ENCODE results near the gene KISS1.
A peak's percentile ranks its signal among the peaks of the same experiment; 100 is the strongest.

KISS1 gene

DNA sequence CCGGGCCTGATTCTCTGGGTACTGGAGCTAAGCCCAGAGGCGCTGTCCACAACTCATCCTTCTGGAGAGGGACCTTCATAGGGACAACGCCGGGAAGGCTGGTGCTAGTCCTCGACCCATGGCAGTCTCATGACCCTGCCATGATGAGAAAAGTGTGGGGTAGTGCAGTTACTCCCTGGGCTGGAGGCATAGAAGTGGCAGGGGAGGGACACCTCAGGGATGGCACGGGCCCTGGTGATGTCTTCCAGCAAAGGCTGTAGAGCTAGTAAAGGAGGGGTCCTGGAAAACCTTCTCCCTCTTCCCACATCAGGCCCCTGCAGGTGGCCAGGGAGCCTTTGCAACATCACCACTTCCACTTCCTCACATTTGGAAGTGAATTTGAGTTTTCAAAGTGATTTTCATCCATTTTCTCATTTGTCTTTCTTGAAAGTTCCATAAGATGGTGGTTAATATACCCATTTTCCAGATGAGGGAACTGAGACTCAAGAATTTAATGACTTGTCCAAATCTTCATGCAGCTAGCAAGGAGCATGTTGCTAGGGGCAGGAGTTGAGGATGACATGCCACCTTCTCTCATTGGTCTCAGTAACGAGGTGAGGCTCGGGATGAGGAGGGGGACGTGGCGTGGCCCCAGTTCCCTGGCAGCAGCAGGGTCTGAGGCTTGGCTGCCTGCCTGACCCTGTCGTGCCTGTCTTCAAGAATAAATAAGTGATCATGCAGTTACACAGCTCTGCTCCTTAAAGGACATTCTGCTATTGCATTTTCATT is 20.8 kb upstream of the KISS1 start:
- no peak for DNase-seq

DNA sequence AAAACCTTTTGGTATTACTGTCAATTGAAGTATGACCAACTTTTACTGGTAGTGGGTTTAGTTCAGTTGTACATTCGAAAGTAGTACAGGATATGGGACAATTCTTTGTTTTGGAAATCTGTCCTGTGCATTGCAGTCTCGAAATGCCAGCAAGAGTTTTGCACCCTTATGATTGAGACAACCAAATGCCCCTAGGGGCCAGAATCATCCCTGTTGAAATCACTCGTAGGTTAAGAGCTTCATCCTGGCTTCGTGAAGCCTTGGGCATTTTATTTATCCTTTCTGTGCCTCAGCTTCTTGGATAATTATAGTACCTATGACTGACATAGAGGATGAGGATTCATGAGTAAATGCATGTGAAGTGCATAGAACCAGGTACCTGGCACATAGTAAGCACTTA is 19.9 kb upstream of the KISS1 start:
- DNase-seq, result no peak

DNA sequence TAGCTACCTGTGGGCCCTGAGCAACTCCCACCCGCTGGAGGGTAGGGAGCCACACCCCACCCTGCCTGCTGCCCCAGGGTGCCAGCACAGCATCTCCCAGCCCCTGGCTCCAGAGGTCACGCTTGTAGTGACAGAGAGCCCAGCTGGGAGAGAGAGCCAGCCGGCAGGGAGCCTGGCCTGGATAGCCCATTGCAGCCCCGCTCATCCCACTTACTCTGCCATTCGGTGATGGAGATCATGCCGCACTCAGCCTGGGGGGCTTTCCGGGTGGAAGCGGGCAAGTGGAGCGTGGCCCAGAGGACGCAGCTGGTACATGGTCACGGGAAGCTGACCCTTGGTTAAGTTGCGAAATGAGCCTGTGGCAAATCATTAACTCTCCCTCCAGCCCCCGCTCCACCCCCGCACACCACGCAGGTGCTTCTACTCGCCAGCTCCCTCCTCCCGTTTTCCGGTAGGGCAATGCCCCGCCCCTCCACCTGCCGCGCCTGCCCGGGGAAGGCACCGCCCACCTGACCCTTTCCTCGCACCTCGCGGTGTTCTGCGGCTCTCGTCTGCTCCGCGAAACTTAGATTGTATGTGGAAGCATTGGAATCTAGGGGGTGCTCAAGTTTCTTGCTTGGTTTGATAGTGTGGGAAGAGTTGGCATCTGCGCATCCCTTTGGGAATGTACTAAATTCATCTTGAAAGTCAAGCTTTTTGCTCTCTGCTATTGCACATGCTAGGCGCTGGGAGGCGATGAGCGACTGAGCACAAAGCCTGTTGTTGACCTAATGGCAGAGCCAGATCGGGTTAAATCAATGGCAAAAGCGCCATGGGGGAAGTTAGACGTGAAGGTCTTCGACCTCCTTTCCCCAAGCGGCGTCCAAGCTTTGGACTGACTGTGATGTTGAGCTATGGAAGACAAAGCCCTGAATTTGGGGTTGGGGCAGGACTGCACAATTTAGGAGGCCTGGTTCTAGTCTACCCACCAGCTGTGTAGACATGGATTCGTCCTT is 17.7 kb upstream of the KISS1 start, which contains the start of gene GOLT1A:
Gene GOLT1A (minus strand): TSS at position 321 of the 995 bp plus-strand sequence. CDS start 82 bp downstream, at position 239.
- peak; percentile 19 for DNase-seq

DNA sequence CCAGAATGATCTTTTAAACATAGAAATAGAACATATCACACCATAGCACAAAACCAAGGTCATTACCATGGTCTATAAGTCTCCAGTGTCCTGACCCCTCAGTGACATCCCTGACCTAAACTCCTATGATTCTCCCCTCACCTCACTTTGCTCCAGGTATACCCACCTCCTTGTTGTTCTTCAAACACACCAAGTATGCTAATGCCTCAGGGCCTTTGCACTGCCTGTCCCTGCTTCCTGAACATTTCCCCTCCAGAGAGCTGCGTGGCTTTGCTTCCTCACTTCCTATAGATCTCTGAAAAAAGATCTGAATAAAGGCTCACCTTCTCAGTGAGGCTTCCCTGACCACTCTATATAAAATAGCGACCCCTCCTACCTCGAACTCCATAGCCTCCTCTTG is 16.4 kb upstream of the KISS1 start:
- no peak for DNase-seq

DNA sequence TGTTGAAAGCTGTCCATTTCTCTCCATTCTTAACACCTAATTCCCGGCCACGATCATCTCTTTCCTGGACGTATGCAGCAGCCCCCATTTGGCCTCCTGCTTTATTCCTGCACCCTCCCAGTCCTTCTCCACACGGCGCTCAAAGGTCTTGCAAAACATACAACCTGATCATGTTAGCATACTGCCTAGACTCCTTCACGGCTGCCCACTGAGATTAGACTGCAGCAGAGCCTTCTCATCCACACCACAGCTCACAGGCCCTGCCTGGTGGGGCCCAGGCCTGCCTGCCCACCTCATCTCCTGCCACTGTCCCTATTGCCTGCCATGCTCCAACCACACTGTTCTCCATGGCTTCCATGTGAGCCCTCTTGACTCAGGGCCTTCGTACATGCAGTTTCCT is 14.8 kb upstream of the KISS1 start:
- DNase-seq, result no peak

DNA sequence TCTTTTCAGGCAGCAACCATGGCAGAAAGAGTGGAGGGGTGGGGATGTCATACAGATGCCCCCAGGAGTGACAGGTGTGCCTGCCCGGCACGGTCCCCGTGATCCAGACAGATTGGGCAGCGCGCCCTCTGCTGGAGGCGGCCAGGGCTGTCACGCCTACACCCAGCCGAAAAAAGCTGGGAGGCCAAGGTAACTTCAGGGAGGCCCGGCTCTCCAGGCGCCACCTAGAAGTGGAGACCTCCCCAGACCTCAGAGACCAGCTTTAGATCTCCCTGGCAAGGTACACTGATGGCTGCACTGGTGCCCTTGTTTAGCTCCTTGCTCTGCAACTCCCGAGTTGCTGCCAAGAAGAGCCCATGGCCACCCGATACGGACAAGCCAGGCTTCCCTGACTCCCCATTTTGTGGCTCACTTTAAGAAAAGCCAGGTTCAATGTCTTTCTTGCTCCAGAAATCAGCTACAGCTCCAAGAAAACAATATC is 10.9 kb upstream of the KISS1 start:
- DNase-seq, result peak; percentile 55

DNA sequence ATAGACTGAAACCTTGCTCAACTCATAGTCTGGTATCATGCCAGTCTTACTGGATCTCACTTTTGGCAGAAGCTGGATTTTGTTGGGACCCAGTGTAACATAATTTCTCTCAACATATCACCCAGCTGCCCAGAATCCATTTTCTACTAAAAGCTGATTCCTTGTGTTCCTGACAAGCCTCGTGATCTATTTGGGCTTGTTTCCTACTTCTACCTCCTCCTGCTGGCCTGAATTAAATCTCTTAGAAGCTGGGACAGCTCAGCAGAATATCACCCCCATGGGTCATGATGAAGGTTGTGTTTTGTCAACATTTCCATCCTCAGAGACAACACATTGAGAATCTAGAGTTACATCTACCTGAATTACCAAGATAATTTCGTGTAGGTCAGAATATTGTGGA is 9.8 kb upstream of the KISS1 start:
- DNase-seq, result no peak

DNA sequence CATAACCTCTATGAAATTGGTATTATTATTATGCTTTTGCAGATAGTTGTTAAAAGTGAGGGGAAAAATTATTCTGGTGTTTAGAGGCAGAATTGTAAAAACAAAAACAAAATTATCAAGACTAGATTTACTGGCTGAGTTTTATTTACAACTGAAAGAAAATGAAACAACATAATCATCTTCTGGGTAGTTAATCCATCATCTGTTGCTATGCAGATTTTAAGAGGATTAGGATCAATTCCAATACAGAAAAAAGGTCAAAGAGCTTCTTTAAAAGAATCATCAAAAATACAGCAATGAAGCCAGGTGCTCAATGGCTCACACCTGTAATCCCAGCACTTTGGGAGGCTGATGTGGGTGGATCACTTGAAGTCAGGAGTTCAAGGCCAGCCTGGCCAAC is 9.2 kb upstream of the KISS1 start:
- DNase-seq, result no peak

DNA sequence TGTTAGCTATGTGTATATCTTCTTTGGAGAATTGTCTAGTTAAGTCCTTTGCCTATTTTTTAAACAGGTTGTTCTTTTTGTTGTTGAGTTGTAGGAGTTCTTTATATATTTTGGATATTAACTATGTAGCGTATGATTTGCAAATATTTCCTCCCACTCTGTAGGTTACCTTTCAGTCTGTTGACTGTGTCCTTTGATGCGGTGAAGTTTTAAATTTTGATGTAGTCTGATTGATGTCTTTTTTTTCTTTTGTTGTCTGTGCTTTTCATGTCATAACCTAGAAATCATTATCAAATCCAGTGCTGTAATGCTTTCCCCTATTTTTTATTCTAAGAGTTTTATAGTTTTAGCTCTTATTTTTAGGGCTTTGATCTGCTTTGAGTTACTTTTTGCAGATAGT is 8.7 kb upstream of the KISS1 start:
- DNase-seq, result no peak

DNA sequence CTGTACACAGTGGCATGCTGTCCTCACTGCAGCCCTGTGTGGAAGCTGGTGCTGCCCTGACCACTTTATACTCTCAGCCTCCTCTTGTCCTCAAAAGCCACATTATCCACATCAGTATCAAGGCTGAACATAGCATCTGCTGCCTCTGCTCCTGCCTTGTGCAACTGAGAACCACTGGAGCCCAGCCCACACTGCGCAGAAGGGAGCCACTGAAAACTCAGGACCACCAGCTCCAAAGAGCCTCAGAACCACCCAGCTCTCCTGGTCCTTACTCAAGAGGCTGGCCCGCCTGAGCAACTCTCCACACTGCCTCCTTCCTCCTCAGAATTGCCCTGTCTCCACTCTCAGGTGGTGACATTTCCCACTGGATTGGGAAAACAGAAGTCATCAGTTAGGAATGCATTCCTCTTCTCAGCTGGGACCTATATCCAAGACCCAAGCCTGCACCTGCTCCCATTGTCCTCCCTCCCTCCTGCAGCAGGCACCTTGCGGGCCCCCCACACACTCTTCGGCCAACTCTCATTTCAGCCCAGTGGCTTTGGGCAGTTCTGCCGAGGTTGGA is 7.0 kb upstream of the KISS1 start:
- DNase-seq, result no peak

DNA sequence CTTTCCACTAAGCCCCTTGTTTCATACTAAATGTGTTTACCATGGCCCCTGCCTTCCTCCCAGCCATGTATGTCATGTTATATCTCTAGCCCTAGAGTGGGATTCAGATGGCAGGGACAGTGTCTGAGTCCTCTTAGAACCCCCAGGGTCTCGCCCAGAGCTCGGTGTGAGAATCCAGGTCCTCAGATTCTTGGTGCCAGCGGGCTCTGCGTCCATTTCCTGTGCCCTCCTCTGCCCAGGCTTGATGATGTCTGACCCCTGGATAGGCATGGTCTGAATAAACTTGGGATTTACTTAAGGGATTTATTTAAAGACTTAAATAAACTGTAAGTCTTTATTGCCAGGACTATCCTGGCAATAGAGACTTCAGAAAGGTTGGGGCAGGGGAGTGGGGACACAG is 6.2 kb upstream of the KISS1 start:
- no peak for DNase-seq

DNA sequence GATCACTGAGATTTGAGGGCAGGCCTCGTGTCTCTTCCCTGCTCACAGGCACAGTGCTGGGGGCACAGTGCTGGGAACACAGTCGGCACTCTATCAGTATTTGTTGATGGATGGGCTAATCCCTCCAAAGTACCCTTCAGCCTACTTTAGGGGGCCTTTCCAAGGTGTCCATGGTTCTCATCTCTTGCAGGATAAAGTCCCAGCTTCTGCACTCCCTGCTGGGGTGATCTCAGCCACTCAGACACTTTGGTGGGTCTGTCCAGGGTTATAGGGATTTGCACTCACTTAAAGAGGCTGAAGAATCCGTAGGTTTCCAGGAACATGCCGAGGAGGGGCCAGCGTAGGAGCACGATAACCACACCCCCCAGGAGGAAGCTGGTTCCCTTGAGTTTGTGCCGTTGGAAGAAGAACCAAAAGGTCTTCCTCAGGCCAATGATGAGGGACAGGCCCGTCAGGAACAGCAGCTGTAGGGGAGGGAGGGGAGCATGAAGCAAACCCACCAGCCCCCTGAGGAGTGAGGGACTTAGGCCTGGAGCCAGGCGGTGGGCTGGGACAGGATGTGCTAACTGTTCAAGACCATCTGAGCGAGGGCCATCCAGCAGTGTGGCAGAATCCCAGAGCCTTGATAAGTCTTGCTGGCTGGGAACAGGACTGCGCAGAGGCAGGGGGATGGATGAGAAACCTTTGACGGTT is 5.2 kb upstream of the KISS1 start:
- DNase-seq, result no peak

DNA sequence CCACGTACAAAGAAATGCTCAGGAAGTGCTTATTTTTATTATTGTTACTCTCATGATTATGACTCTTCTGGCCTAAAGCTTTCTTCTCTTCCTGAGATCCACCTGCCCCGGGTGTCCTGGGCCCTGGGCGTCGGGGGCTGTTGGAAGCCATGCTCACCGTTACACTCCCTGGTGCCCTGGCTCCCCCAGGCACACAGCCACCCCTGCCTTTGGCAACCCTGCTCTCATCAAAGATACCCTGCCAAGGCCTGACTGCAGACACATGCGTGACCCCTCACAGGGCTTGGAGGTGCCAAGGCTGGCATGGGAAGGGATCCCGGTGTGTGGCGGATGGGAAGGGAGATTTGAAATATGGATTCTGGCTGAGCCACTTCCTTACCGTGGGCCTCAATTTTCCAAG is 3.3 kb upstream of the KISS1 start:
- DNase-seq, result no peak

DNA sequence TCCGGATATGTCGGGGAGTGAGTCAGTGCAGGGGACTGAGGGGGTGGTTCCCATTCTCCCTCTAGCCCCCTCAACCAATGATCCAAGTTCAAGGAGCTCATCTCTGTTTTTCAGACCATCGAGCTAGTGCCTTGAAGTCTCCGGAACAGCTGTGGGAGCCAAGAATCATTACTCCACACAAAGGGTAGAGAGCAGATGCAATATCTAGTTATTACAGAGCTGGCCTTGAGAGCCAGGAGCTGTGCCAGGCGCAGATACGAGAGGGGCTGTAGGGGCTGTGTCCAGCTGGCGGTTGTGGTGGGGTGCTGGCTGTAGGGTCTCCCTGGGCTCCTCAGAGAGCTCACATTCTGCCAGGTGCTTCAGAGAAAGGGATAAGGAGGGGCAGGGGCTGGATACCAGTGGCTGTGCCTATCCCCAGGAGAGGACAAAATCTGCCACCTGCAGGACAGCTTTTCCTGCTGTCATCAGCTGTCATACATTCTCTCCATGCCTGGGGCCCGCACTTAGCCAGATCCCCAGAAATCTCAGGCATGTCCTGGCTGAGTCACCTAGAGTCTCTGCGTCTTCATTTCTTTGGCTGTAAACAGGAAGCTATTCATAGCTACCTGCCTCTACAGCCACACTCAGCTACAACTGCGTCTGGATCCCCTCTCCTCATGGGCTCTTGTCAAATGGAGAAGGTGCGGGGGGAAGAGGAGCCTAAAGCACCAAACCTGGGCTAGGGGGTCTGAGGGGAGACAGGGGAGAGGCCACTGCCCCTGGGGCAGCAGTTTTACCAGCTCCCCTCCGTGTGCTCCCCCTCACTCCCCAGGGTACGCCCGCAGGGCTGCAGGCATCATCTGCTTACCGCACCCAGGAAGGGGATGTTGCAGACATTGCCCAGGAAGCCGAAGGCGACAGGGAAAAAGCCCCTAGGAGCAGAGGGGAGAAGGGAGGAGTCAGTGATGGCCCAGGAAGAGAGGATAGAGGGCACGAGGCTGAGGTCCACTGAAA is 2.4 kb upstream of the KISS1 start:
- no peak for DNase-seq

DNA sequence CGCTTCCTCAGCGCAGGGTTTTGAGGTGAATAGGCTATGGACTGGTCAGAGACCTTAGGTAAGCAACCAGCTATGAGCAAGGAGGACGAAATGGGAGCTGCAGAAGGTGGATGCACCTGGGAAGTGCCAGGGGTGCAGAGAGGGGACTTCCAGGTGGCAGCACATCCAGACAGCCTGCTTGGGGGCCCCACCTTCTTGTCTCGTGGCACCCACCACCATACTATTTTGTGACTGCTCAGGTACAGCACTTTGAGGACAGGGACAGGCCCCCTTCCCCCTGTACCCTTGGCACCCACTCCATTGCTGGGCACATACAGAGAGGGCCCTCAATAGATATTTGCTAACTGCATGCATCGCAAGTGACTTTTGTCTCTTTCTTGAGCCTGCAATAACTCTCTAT is 777 bp upstream of the KISS1 start:
- DNase-seq, result no peak

DNA sequence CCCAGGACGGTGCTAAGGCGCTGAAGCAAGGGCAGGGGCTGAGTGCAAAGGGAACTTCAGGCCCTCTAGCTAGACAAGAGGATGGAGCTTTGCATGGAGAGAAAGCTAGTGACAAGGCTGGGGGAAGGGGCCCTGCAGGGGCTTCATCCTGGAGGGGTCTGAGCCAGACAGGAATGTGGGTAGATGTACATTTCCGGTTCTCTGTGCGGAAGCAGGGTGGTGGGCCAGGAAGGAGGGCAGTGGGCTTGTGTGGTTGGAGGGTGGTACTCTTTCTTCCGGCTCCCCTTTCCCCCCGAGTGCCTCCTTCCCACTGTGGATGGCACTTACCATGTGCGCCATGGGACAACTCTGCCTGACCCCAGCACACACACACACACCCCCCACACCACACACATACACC is 1.5 kb downstream of the KISS1 start:
- DNase-seq, result no peak

DNA sequence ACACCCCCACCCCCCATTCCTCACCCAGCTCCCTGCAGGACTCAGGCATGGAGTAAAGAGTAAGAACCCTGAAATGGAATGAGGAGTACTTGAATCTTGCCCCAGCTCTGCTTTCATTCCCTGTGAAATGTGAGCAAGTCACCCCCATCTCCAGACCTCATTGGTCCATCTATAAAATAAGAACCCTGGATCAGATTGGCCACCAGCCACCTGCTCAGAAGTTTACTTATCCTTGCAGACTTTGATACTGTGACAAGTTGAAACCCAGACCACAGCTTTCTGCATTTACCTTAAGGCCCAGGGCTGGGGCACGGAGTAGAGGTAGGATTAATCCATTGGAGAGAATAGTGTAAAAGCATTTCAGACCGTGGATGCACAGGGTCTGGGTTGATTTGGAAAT is 2.2 kb downstream of the KISS1 start:
- no peak for DNase-seq

DNA sequence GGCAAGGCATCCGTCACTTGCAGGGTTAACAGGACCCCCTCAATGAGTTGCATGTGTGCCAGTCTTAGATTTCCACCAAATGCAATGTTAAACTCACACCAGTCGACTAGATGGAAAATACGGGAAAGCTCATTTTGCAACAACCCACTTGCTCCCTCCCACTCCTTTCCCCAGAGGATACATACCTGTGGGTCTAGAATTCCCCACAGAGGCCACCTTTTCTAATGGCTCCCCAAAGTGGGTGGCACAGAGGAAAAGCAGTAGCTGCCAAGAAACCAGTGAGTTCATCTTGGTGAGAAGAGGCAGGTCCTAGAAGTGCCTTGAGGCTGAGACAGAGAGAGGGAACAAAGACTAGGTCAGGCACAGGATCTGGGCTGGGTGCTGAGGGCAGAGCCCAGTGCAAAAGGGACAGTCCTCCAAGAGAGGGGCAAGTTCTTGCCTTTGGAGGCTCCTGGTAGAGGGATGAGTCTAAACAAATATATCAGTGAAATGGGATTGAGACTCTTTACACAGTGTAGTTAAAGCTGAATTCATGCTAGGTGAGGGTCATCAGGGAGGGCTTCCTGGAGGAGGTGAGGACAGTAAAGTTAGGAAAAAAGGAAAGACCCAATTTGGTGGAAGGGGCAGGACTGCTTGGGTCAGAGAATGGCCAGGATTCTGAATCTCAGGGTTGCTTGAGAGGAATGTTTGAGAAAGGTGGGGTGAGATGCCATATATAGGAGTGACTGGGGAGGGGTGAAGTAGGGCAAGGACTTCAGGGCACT is 3.5 kb downstream of the KISS1 start:
- no peak for DNase-seq

DNA sequence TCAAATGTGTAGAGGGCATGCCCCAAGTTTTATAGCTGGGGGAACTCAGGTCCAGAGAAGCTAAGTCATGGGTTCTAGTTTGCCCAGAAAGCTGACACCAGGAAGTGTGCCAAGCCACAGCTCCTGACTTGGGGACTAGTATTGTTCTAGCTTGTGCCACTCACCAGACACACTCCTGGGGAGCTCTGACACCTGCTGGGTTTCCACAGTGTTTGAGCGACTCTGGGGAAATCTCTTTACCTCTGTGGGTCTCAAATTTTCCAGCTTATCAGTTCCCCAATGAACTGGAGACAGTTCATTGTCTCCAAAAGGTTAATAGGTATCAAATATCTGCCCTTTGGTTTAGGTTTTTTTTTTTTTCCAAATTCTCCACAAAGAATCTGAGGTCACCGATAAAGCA is 4.2 kb downstream of the KISS1 start:
- no peak for DNase-seq

DNA sequence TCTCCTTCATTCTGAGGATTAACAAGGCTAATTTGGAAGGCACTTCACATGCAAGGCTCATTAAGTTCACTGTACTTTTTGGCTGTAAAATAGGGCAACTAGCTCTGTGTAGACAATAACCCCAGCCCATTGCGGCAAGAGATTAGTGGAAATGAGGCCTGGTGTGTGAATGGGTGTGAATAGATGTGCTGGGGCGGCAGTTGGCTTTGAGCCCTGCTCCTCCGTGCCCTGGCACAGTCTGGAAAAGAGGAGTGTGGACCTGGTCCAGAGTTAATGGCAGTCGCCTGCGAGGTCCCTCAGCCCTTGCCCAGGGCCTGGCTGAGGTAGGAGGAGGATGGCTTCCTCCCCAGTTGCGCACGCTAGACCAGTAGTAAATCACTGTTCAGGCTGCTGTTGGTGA is 4.8 kb downstream of the KISS1 start:
- no peak for DNase-seq
